T-helper 1 cell (primary cell): ENCODE data around the gene ATRNL1.

Experiments
- DNase-seq, 5 donors: peaks; one replicate each; pipeline ENCODE4 v3.0.0-alpha.2; 2012 to 2020
- total RNA-seq, 4 donors: gene quantifications; one replicate each; lab custom pipeline; 2026; lab: John Stamatoyannopoulos, UW

ATRNL1 gene, protein sequence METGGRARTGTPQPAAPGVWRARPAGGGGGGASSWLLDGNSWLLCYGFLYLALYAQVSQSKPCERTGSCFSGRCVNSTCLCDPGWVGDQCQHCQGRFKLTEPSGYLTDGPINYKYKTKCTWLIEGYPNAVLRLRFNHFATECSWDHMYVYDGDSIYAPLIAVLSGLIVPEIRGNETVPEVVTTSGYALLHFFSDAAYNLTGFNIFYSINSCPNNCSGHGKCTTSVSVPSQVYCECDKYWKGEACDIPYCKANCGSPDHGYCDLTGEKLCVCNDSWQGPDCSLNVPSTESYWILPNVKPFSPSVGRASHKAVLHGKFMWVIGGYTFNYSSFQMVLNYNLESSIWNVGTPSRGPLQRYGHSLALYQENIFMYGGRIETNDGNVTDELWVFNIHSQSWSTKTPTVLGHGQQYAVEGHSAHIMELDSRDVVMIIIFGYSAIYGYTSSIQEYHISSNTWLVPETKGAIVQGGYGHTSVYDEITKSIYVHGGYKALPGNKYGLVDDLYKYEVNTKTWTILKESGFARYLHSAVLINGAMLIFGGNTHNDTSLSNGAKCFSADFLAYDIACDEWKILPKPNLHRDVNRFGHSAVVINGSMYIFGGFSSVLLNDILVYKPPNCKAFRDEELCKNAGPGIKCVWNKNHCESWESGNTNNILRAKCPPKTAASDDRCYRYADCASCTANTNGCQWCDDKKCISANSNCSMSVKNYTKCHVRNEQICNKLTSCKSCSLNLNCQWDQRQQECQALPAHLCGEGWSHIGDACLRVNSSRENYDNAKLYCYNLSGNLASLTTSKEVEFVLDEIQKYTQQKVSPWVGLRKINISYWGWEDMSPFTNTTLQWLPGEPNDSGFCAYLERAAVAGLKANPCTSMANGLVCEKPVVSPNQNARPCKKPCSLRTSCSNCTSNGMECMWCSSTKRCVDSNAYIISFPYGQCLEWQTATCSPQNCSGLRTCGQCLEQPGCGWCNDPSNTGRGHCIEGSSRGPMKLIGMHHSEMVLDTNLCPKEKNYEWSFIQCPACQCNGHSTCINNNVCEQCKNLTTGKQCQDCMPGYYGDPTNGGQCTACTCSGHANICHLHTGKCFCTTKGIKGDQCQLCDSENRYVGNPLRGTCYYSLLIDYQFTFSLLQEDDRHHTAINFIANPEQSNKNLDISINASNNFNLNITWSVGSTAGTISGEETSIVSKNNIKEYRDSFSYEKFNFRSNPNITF (N-terminal part only)
- 0 to 0.31 (median 0.06) reads per million in 4 donors for total RNA-seq

DNA sequence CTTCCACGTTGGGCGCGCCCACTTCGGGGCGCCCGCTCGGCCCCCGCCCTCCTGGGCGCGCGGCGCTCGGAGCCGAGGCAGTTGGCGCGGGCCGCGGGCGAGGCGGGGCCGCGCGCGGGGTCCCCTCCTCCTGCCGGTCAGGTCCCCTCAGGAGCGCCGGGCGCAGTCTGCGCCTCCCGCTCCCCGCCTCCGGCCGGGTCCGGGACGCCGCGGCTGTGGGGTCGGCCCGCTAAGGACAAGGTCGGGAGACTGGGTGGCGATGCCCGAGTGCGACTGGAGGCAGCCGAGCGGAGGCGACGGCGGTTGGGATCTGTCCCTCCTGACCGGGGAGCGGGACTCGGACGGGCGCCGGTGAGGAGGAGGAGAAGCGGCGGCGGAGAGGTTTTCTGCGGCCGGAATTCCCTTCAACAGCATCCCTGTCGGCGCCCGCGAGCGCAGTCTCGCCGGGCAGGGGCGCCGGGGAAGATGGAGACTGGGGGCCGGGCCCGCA lies at the start of gene ATRNL1:
Gene ATRNL1 (plus strand): TSS at position 80 of the 490 bp plus-strand sequence. CDS start 386 bp downstream, at position 466.
- no peak for DNase-seq

DNA sequence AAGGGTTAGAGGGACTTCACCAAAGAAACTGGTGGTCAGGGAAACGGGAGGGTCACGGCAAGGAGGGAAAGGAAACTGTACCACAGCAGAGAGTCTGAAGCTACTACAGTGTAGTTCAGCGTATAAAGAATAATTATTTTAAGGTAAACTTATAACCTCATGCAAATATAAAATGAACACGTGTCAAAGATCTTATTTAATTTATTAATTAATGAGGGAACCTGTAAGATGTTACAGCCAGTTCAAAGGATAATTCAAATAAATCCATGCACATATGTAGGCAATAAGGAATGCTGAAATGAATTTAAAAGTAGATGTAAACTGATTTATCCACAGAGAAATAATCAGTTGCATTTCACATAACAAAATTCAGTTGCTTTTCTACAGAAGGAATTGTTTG lies 49.4 kb upstream of the ATRNL1 start:
- DNase-seq = no peak

DNA sequence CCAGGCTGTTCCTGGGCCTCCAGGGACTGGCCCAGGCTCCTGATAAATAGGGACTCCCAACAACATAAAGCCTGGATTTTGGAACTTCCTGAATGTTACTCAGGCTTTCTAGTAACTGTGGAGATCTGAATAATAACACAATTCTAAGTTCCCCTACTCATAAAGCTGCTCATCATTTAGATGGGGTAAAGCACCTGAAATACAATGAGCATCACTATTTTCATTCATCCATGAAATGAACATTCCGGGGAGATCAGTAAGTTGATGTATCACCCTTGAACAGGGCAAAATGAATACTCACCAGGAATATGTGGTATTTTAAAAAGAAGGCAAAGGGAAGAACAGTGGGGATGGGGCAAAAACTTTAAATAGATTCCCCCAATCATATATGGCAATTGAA lies 48.3 kb upstream of the ATRNL1 start:
- no peak for DNase-seq

DNA sequence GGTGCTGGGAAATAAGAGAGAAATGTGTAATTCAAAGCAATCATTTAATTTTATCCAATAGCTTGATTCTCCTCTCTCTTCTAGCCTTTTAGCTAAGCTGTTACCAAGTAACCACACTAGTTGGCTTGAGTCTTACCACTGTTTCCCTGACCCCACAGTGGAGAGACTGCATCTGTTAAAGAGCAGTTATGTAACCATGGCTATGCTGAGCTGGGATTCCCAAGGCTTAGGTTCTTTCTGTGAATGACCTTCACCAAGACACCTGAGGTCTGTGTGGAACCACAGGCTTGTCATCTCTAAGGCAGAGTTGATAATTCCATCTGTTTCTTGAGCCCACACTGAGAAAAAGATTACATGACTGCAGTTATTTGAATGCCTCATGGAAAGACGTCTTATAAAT lies 47.7 kb upstream of the ATRNL1 start:
- no peak for DNase-seq

DNA sequence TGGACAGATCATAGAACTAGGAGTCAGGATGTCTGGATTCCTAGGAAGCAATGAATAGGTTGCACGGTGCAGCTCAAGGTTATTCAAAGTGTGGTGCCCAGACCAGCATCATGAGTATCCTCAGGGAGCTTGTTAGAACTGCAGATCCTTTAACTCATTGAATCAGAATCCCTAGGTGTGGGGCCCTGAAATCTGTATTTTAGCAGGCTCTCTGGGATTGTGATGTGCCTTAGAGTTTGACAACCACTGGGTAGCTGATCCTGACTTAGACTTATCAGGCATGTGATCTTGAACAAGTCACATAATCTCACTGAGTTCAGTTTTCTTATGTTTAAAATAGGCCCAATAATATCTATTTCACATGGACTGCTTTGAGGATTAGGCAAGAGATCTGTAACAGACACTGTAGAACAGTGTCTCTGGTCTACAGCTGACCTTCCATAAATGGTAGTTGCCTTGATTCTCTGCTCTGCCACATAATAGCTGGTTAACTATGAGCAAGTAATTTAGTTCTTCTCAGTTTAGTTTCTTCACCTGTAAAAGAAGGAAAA lies 46.4 kb upstream of the ATRNL1 start:
- no peak for DNase-seq

DNA sequence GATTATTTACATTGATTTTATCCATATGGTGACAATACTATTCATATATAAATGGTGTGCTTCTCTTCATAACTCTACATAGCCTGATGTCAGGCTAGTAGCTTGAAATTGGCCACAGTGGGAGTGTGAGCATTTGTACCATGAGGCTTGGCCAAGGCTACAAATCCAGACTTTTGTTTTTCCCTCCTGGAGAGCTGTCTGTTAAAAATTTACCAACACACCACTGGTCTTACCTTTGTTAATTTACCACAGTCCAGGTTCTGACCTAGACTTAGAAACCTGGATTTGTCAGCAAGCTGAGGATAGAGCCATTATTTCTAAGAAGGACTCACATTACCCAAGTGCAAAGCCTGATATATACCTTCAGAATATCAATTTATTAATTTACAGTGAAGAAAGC lies 45.5 kb upstream of the ATRNL1 start:
- no peak for DNase-seq

DNA sequence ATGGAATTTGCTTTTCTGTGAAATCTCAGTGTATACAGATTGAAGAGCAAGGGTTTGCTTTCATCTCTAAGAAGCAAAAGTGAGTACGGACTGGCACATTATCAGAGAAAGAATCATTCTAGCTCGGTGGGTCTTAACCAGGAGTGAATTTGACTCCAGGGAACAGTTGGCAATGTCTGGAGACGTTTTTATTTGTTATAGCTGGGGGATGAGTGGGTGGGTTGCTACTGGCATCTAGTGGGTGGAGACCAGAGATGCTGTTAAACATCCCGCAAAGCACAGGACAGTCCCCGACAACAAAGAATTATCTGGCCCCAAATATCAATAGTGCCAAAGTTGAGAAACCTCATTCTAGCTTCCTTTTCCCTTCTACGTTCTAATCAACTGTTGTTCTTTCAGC lies 43.8 kb upstream of the ATRNL1 start:
- DNase-seq = no peak

DNA sequence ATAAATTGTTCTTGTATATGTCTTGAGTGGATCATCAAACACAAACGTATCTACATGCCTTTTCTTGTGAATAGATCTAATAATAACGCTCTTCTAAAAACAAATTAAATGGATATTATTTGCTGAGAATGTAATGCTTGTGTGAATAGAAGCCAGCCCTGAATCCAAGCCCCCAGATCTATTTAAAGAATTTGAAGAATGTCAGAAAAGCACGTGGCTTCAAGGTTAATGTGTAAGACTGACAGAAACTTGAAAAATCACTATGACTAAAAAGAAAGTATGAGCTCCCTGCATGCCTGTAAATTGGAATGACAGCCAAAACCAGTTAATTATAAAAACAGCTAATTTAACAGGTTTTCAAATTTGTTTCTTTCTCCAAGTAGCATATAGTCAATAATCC lies 43.2 kb upstream of the ATRNL1 start:
- no peak for DNase-seq

DNA sequence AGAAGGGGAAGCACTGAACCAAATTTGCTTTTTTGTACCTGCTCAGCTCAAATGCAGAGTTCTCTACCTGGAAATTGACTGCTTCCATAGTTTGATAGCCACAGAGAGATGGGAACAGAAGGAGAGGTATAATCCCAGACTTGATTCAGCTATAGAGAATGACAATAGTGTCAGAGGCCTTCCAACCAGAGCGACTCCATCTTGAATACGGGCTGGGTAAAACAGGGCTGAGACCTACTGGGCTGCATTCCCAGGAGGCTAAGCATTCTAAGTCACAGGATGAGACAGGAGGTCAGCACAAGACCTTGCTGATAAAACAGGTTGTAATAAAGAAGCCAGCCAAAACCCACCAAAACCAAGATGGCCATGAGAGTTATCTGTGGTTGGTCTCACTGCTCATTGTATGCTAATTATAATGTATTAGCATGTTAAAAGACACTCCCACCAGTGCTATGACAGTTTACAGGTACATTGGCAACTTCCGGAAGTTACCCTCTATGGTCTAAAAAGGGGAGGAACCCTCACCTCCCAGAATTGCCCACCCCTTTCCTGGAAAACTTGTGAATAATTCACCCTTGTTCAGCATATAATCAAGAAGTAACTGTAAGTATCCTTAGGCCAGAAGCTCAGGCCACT lies 42.7 kb upstream of the ATRNL1 start:
- no peak for DNase-seq

DNA sequence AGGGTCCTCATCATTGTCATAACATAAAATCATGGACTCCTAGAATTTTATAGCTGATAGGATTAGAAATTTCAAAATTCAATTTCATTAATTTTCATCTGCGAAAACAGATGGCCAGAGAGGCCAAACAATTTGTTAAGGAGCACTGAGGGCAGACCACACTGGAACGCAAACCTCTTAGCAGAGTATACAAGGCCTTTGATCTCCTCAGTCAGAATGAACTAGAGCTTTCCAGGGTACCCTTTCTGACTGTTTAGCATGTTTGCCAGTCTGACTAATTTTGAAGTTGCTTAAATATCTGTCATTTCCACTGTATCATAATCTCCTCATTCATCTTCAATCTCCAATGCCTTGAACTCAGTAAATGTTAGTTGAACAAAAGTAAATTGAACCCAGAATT lies 41.9 kb upstream of the ATRNL1 start:
- no peak for DNase-seq

DNA sequence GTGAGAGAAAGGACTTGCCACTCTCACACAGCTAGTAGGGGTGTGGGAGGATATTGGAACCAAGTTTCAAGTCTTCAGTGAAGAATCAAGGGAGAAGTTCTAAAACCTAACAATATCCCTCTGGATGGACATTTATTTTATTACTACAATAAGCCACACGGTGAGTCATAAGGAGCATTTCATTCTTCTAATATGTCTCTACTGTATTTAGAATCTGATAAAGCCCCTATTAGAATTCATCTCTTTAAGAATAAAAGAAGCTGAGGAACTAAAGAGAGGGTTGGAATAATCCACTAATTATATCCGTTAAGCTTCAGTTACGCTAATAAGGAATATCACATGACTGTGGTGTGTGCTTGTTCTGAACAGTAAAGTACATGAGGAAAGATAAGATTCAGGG lies 40.9 kb upstream of the ATRNL1 start:
- DNase-seq = no peak

DNA sequence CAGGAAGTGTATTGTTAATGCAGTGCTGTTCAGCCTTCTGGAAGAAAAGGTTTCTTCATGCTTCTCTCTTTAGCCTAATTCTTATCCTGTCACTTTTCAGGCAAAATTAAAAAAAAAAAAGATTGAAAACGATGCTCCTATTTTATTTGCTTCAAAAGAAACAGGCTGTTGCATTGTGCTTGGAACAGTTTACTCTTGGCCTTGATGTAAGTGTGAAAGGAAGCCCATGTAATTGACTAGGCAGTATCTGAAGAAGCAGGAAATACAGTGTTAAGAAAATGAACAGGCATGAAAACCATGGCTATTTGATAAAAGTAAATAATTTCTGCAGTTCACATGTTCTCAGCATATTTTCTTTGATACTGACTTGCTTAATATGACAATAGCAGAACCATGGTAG lies 40.4 kb upstream of the ATRNL1 start:
- no peak for DNase-seq

DNA sequence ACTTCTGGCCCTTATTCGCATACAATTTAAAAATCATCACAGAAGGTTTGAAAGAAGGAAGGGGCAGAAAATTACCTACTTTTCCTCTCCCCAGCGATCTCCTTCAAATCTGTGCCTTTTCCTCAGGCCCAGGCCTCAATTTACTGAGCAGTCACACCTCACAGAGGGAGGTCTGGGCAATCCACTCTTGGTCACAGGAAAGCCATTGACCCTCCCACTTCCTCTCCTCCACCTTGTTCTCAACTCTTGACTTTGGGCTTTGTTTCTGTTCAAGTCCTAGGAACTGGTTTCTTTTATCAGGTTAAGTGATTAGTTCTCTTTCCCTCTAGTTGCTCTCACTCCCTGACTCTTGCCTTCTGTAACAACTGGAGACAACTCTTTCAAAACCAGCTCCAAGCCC lies 37.0 kb upstream of the ATRNL1 start:
- no peak for DNase-seq

DNA sequence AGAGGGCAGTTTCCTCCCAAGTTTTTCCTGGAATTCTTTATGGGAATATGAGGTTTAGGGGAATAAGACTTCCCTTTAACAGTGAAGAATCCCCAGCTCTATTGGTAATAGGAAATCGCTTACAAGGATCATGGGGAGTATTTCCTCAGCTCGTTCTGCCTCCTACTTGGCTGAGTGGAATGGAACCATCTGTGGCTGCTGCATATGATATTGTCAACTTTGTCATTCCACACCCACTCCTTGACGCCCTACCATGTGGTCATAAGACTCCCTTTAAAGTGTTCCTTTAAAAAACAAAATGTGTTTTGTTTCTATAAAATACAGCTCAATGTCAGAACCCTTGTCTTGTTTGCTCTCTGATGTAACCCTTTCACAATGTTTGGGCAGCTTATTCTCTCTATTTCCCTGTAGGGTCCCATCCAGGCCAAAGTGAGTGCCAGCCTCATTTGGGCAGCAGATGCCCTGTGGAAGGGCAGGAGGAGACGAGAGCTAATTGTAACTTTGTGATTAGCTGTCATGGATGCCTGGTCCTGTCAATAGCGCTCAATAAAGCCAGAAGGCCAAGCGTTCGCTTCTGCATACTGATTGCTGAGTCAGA lies 33.8 kb upstream of the ATRNL1 start:
- no peak for DNase-seq

DNA sequence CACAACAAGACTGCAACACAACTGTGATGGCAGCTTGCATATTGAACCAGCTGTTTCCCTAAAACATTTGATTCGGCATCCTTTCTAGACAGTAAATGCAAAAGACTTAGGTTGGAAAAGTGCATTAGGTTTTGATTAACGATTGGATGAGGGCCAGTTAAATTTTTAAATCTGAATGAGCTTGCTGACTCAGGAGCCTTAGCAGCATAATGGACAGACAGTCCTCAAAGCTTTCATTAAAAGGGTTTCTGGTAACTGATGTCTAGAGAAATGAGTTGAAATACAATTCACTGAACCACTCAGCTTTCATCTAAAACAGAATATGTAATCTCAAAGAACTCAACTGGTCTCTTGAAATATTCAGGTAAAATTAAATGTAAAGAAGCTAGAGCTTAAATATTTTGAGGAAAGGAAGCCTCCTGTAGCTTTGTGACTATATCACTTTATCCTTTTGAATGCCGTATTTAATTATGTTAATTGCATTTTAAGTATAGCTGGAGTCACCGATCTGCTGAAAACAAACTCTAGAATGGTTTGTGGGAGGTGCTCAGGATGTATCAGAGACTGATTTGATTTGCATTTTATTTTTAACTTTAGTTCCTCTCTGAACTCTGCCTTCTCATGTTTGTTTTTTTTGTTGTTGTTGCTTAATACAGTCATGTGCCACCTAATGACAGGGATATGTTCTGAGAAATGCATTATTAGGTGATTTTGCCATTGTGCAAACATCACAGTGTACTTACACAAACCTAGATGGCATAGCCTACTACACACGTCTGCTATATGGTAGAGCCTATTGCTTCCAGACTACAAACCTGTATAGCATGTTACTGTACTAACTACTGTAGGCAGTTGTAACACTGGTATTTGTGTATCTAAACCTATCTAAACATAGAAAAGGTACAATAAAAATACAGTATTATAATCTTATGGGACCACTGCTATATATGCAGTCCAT lies 29.2 kb upstream of the ATRNL1 start:
- no peak for DNase-seq

DNA sequence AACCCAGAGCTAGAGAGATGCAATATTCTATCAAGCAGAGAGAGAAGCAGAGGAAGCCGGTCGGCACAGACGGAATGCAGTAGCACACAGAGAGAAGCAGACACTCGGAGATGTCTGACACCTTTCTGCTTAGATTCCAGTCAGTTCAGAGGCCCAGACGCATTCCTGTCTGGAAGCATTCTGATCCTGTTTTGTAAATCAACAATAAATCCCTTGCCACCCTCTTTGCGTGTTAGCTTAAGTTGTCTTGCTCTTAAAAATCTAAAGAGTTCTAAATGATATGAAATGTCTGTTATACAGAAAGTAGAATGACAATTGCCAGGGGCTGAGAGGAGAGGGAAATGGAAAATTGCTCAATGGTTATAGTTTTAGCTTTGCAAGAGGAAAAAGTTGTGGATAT lies 27.4 kb upstream of the ATRNL1 start:
- no peak for DNase-seq

DNA sequence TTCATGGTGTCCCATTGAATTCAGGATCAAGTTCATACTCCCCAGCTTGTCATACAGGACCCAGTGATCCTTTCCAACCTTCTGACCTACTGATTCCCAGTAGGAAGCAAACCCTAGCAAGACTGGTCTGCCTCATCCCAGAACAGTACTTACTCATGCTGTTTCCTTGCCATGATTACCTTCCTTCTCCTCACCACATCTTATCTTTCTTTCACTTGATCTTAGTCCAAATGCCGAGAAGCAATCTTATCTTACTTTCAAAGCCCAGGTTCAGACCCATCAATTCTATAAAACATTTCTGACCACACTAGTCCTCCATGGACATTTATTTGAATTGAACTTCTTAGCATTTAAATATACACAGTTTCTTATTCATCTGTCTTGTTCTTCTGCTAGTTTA lies 26.6 kb upstream of the ATRNL1 start:
- DNase-seq = no peak

DNA sequence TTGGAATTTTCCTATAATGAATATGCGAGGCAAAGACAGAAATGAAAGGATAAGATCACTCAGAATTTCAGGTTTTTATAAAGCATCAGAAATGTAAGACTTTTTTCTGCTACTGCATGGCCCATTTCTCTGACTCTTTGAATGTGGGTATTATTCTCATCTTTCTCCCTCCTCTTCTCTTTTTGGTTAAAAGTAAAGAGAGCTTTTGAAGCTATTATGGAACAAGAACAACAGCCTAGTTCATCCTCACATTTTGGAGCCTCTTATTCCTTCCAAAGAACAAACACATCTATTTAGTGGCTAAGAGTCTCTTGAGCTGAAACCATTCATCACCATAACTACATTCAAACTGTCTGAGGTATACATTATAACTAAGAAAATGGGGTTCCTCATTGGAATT lies 19.4 kb upstream of the ATRNL1 start:
- no peak for DNase-seq

DNA sequence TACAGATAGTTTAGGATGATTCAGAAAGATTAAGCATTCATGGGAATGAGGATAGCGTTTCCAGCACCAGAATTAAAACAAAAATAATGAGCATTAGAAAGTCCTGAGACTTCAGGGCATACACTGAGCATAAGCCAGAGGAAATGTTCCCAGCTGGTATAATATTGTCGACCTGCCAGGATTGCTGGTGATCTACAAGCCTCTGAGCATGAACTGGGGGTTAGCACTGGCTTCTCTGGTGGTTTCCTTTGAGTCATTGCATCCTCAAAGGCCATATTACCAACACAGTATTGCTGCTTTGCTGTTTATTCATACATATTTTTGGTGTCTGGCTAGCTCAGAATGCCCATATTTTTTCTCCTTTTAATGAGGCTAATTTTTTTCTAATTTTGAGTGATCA lies 10.7 kb upstream of the ATRNL1 start:
- DNase-seq = no peak

DNA sequence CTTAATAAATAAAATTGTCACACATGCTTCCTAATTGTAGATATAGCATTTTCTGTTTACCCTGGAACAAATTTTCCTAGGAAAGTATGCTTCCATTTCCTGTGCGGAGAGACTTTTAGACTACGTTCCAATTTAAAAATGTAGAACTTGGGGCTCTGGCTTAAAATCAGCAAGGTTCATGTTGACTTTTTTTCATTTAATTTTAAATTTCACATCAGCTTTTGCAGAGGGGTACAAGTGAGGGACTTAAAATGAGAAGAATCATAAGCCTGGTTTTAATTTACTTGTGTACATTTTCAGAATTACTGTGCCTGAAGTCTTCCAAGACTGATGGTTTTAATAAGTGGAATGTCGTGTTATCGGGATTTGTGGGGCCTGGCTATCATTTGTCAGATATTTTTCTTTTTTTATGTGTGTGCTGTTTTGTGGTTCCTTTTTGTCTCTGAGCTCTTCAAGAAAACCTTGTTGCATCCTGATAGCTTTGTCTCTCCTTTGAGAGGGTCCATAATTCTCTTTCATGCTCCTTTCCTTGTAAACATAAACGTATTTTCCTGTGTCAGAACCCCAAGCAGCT lies 8.8 kb upstream of the ATRNL1 start:
- DNase-seq = no peak
